GM03348 (cell line): ENCODE results near the gene QSOX2.

ENCODE experiments used
- DNase-seq: peaks from one replicate; pipeline ENCODE4 v3.0.0; 2012; ENCODE audit warnings: low spot score

Gene QSOX2

GRCh38 chr9:136283291-136284235 is 38.0 kb upstream of the QSOX2 start:
- peak; percentile 95 for DNase-seq

DNA sequence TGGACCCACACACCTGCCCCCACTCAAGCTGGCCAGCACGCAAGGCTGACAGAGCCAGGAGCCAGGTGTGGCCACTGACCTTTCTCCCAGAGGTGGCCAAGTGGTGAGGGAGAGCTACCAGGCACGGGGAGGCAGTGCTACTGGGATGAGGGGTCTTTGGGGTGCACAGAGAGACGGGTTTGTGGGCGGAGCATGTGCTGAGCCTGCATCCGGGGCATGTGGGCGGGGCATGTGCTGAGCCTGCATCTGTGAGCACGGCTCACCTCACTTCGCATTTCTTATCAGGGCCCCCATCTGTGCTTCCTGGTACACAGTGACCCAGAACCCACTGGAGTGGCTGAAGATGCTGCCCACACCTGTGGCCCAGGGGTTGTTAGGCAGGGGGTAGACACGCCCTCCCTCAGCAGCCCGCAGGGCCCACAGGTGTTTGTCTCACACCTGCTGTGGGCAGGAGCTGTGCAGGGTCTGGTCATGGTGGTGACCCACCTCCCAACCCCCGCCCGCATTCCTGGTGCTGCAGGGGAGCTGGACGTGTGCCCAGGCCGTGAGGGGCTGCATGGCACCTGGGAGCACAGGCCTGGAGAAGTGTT is 36.8 kb upstream of the QSOX2 start:
- DNase-seq: no peak

GRCh38 chr9:136281421-136282271 is 36.0 kb upstream of the QSOX2 start:
- DNase-seq: no peak

- DNase-seq: no peak
Measured at GRCh38 chr9:136280535-136281315, 35.1 kb upstream of the QSOX2 start.

DNA sequence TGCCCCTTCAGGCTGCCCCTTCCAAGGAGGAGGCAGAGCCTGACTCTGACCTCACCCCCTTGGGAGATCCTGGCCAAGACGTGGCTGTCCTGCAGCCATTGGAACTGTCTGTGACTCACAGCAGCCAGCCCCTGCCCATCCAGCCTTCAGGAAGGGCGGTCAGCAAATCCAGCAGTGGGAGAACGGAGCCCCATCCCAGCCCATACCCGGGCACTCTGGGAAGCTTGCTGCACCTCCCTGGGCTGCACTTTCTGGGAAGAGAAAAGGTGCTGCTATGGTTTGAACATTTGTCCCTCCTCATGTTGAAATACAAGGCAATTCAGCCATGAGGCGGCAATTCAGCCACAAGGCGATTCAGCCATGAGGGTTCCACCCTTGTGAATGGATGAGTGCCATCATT is 33.9 kb upstream of the QSOX2 start:
- no peak for DNase-seq

- no peak for DNase-seq
Measured at GRCh38 chr9:136278894-136279293, 33.3 kb upstream of the QSOX2 start.

GRCh38 chr9:136278221-136278620 is 32.6 kb upstream of the QSOX2 start:
- no peak for DNase-seq

GRCh38 chr9:136277746-136278145 is 32.1 kb upstream of the QSOX2 start:
- no peak for DNase-seq

- no peak for DNase-seq
Measured at GRCh38 chr9:136276716-136277115, 31.1 kb upstream of the QSOX2 start.

DNA sequence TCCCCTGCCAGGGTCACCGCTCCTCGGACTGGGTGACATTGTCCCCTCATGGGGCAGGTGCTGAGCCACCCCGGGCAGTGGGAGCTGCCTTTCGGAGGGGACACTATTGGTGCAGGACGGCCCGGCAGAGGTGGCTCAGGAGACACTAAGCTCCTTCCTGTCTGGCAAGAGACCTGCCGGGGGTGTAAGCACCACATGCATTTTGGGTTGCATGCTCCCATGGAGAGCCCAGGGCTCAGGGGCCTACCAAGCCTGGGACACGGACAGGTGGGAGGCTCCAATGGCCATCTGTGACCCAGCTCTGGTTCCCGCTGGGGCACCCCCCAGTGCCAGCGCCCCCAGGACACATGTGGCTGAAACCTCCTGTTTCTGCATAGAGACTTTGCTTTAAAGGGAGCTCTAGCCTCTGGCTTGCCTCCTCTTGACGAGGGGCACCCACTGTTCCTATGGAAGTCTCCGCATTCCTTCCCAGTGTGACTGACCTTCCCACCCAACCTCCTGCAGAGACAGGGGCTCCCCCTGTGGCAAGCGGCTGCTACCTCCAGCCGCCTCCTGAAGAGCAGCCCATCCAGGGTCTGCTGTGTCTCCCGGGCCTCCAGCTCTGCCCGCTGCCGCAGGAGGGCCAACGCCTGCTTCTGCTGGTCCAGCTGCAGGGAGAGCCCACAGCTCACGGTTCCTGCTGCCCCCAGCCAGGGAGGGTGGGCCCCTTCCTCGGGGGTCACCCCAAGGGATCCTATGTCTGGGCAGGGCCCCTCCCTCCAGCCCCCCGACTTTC is 30.2 kb upstream of the QSOX2 start:
- DNase-seq: no peak

DNA sequence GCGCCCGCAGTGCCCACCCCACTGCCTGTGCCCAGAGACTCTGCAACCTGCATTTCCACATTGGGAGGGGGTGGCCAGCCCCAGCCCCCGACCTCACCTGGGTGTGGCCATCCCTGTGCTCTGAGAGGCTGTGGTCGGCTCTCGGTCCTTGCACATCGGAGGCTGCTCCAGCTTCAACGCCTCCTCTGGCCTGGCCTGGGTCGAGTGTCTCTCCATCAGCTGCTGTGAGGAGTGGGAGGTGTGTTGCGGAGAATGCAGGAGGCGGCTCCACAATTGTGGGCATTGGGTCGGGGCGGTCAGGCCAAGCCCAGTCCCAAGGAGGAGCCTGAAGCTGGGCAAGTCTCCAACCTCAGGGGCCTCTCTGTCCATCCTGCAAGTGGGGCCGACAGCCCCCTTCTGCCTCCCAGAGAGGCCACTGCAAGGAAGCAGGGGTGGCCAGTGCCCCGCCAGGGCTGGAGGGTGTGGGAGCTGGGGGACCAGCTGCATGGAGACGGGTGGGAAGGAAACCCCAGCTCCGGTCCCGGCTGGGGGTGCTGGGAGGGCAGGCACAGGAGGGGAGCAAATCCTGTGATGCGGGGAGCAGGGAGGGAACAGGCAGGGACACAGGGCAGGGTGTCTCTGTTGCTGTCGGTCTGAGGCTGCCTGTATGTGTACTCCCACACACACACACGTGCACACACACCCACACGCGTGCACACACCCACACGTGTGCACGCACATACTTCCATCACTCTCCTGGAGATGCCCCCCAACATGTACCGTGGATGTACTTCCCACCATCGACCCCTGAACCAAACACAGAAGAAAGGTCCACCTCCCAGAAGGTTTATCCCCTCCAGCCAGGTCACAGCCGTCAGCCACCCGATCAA is 29.4 kb upstream of the QSOX2 start:
- no peak for DNase-seq

- no peak for DNase-seq
Measured at GRCh38 chr9:136273921-136274785, 28.5 kb upstream of the QSOX2 start.

GRCh38 chr9:136273244-136273865 is 27.7 kb upstream of the QSOX2 start:
- no peak for DNase-seq

DNA sequence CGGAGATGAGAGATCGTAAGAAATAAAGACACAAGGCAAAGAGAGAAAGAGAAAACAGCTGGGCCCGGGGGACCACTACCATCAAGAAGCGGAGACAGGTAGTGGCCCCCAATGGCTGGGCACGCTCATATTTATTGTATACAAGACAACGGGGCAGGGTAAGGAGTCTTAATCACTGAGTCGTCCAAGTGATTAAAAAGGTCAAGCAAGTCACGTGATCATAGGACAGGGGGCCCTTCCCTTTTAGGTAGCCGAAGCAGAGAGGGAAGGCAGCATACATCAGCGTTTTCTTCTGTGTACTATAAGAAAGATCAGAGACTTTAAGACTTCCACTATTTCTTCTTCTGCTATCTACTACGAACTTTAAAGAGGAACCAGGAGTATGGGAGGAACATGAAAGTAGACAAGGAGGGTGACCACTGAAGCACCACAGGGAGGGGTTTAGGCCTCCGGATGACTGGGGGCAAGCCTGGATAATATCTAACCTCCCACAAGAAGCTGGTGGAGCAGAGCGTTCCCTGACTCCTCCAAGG is 24.6 kb upstream of the QSOX2 start:
- no peak for DNase-seq

GRCh38 chr9:136268735-136269134 is 23.1 kb upstream of the QSOX2 start:
- DNase-seq: no peak

- DNase-seq: no peak
Measured at GRCh38 chr9:136268318-136268717, 22.7 kb upstream of the QSOX2 start.

GRCh38 chr9:136267261-136268111 is 21.9 kb upstream of the QSOX2 start:
- DNase-seq: peak; percentile 100
